Gastrocnemius medialis (tissue), 4 donors: ENCODE measurements around the gene TEKT5.

ENCODE experiments used
- CTCF ChIP-seq, 5 experiments: fragments of 450-650 bp in 3 of 5; fragments of 200-600 bp in 2 of 5; sonication (generic) in 2 of 5; IDR thresholded peaks in 4 of 5; conservative IDR thresholded peaks in 1 of 5; 1 replicate in 4 of 5; 2 replicates in 1 of 5; pipeline ENCODE4 v1.5.1; 2016 to 2019; ENCODE audit warnings: antibody characterized with exemption in 5 of 5, mild to moderate bottlenecking in 3 of 5, moderate library complexity in 3 of 5
- POLR2A ChIP-seq, 2 donors: fragments of 450-650 bp; IDR thresholded peaks; one replicate each; pipeline ENCODE4 v1.6.1; 2017; ENCODE audit warnings: antibody characterized with exemption in 2 of 2, mild to moderate bottlenecking in 2 of 2, moderate library complexity in 2 of 2

GRCh38 chr16:10616756-10617640, 77.7 kb downstream of the TEKT5 start:
- TF ChIP-seq CTCF (IDR thresholded peaks at IDR 0.05 in 4 of 5, conservative IDR thresholded peaks at IDR 0.05 in 1 of 5) (no peak), POLR2A (IDR thresholded peaks at IDR 0.05) (no peak)
